Skeletal muscle cell (primary cell): ENCODE results near the gene CRYM.
"Not testable (repeated sequence)": the region's sequence is repeated elsewhere in the genome, so short reads cannot be mapped to it uniquely, and the experiment has no call there.

Source experiments
- DNase-seq: peaks from one replicate; pipeline ENCODE4 v3.0.0-alpha.2; 2010; ENCODE audit warnings: low read depth
- H3K4me3 ChIP-seq: 2 replicates; pipeline ENCODE4 v1.5.1; 2011; ENCODE audit warnings: low read depth, mild to moderate bottlenecking, control low read depth, low read length, moderate library complexity

The CRYM gene

GRCh38 chr16:21257284-21257683 lies 20.8 kb downstream of the CRYM start:
- DNase-seq, result no peak
- H3K4me3 ChIP-seq, result no peak overlapping the region

- no peak overlapping the region for H3K4me3 ChIP-seq
- no peak for DNase-seq
Observed at GRCh38 chr16:21256636-21257035, 21.5 kb downstream of the CRYM start.

GRCh38 chr16:21253470-21253869 lies 24.6 kb downstream of the CRYM start:
- H3K4me3 ChIP-seq, result no peak overlapping the region
- no peak for DNase-seq

GRCh38 chr16:21250072-21250923 lies 27.8 kb downstream of the CRYM start:
- no peak for DNase-seq

GRCh38 chr16:21248179-21248578 lies 29.9 kb downstream of the CRYM start:
- H3K4me3 ChIP-seq, DNase-seq: not testable (repeated sequence)

More at GRCh38 chr16:21250072-21250923, 27.8 kb downstream of the CRYM start:
- H3K4me3 ChIP-seq, result no peak overlapping the region

GRCh38 chr16:21244518-21245215 lies 33.4 kb downstream of the CRYM start:
- H3K4me3 ChIP-seq, result no peak overlapping the region
- DNase-seq, result no peak

- no peak overlapping the region for H3K4me3 ChIP-seq
- no peak for DNase-seq
Observed at GRCh38 chr16:21242756-21243155, 35.3 kb downstream of the CRYM start.

- DNase-seq, result no peak
- no peak overlapping the region for H3K4me3 ChIP-seq
Observed at GRCh38 chr16:21239646-21240045, 38.4 kb downstream of the CRYM start.

- no peak overlapping the region for H3K4me3 ChIP-seq
- no peak for DNase-seq
Observed at GRCh38 chr16:21236831-21237230, 41.3 kb downstream of the CRYM start.

GRCh38 chr16:21235199-21235585 lies 42.9 kb downstream of the CRYM start:
- H3K4me3 ChIP-seq, result no peak overlapping the region
- no peak for DNase-seq

- no peak for DNase-seq
- no peak within 1 kb of the TSS for H3K4me3 ChIP-seq
Observed at GRCh38 chr16:21233521-21234150, 44.5 kb downstream of the CRYM start, which contains the start of gene ANKS4B. Gene ANKS4B (plus strand): TSS chr16:21233699. CDS start chr16:21233738, 39 bp downstream.

GRCh38 chr16:21233045-21233520 lies 45.0 kb downstream of the CRYM start:
- DNase-seq, result no peak
- no peak overlapping the region for H3K4me3 ChIP-seq

- H3K4me3 ChIP-seq, result no peak overlapping the region
- DNase-seq, result no peak
Observed at GRCh38 chr16:21228361-21228872, 49.7 kb downstream of the CRYM start.

- no peak overlapping the region for H3K4me3 ChIP-seq
- no peak for DNase-seq
Observed at GRCh38 chr16:21227866-21228265, 50.2 kb downstream of the CRYM start.

- DNase-seq, result no peak
- H3K4me3 ChIP-seq, result no peak overlapping the region
Observed at GRCh38 chr16:21226749-21227148, 51.3 kb downstream of the CRYM start.

- DNase-seq, result no peak
Observed at GRCh38 chr16:21224800-21225199, 53.3 kb downstream of the CRYM start.

GRCh38 chr16:21223787-21224186 lies 54.3 kb downstream of the CRYM start:
- DNase-seq, result no peak
- H3K4me3 ChIP-seq, result no peak overlapping the region

More at GRCh38 chr16:21224800-21225199, 53.3 kb downstream of the CRYM start:
- no peak overlapping the region for H3K4me3 ChIP-seq

GRCh38 chr16:21222495-21223337 lies 55.4 kb downstream of the CRYM start:
- H3K4me3 ChIP-seq, result no peak overlapping the region
- DNase-seq, result no peak

GRCh38 chr16:21219551-21219950 lies 58.5 kb downstream of the CRYM start:
- DNase-seq, result no peak
- no peak overlapping the region for H3K4me3 ChIP-seq
